CD4-positive, CD25-positive, alpha-beta regulatory T cell (primary cell): ENCODE data around the gene ATG4A. TPM values are rescaled to one million over a fixed set of nuclear protein-coding genes. Genes with fewer than 3 reads are reported as not detected.
A peak's percentile ranks its signal among the peaks of the same experiment; 100 is the strongest.

Experiments used
- ATAC-seq, 2 donors: fragments of 150-1000 bp; cut with Tn5 transposase; one replicate each; pipeline ENCODE4 v1.10.0; 2021; ENCODE audit warnings: low read depth in 2 of 2, moderate number of reproducible peaks in 2 of 2, moderate library complexity in 1 of 2
- DNase-seq, 3 donors: peaks; one replicate each; pipeline versions ENCODE4 v3.0.0 to v3.0.0-alpha.2; 2012 to 2022; ENCODE audit warnings: mixed read lengths in 1 of 3
- H3K27ac ChIP-seq: one replicate; pipeline ENCODE4 v1.7.0; 2013; ENCODE audit warnings: mild to moderate bottlenecking, low read length; ENCODE audit not compliant: insufficient read depth, poor library complexity, severe bottlenecking
- H3K27me3 ChIP-seq: one replicate; pipeline ENCODE4 v1.7.0; 2013; ENCODE audit warnings: low read length; ENCODE audit not compliant: control insufficient read depth, insufficient read depth
- H3K36me3 ChIP-seq: one replicate; pipeline ENCODE4 v1.7.0; 2013; ENCODE audit warnings: mild to moderate bottlenecking, low read length, moderate library complexity; ENCODE audit not compliant: control insufficient read depth, insufficient read depth
- H3K4me1 ChIP-seq: 2 replicates; pipeline ENCODE4 v1.7.0; 2013; ENCODE audit warnings: mild to moderate bottlenecking, low read length; ENCODE audit not compliant: insufficient read depth, control insufficient read depth, poor library complexity, severe bottlenecking
- H3K4me3 ChIP-seq: one replicate; pipeline ENCODE4 v1.7.0; 2013; ENCODE audit warnings: low read depth, mild to moderate bottlenecking, low read length, moderate library complexity
- H3K9me3 ChIP-seq, 2 experiments: 1 replicate in 1 of 2; 2 replicates in 1 of 2; pipeline ENCODE4 v1.7.0; 2013; ENCODE audit warnings: low read length in 2 of 2, mild to moderate bottlenecking in 1 of 2, moderate library complexity in 1 of 2; ENCODE audit not compliant: control insufficient read depth in 2 of 2
- H3K27ac Mint-ChIP-seq, 3 donors: one replicate each; pipeline ENCODE4 v1.8.0; 2020 to 2022; ENCODE audit warnings: mild to moderate bottlenecking in 3 of 3, mixed read lengths in 3 of 3, moderate library complexity in 2 of 3
- H3K27me3 Mint-ChIP-seq: one replicate; pipeline ENCODE4 v1.8.0; 2022; ENCODE audit warnings: mild to moderate bottlenecking, mixed read lengths
- H3K36me3 Mint-ChIP-seq: one replicate; pipeline ENCODE4 v1.8.0; 2020; ENCODE audit warnings: mixed read lengths
- H3K4me1 Mint-ChIP-seq, 4 donors: one replicate each; pipeline ENCODE4 v1.8.0; 2020 to 2022; ENCODE audit warnings: mixed read lengths in 4 of 4, mild to moderate bottlenecking in 1 of 4
- H3K4me3 Mint-ChIP-seq, 4 donors: one replicate each; pipeline ENCODE4 v1.8.0; 2020 to 2022; ENCODE audit warnings: mild to moderate bottlenecking in 4 of 4, mixed read lengths in 4 of 4, moderate library complexity in 3 of 4
- H3K9me3 Mint-ChIP-seq, 7 donors: one replicate each; pipeline ENCODE4 v1.8.0; 2020 to 2022; ENCODE audit warnings: mixed read lengths in 7 of 7, mild to moderate bottlenecking in 3 of 7, moderate library complexity in 2 of 7
- polyA plus RNA-seq, 4 donors: library from polyadenylated mRNA; unstranded; fragments of 300-500 nt; fragmentation: Illumina TruSeq; gene quantifications; one replicate each; pipeline ENCODE4 v1.2.3, GENCODE V29; 2021
- total RNA-seq: library from RNA; stranded (reverse); gene quantifications from one replicate; pipeline ENCODE4 v1.2.3, GENCODE V29; 2022

The ATG4A gene
- 10.4 TPM for total RNA-seq
- polyA plus RNA-seq, result 10 to 100 TPM; 16.7 to 21.8 (median 18.6) TPM

GRCh38 chrX:108091264-108091877, at the start of gene ATG4A, which contains the start of gene PSMD10:
Gene ATG4A, plus strand, starts transcription at chrX:108091778. Its CDS starts 49 bp downstream, at chrX:108091827.
Gene PSMD10, minus strand, starts transcription at chrX:108091542. Its CDS starts 22 bp downstream, at chrX:108091520.
- Histone ChIP-seq H3K27me3 (no peaks in the 10 kb centered on the region), H3K9me3 (no peaks in the 10 kb centered on the region), H3K4me1 (peaks cover 17% of the 10 kb centered on the region), H3K27ac (peak within 1 kb of the TSS; percentile 86), H3K4me3 (peak within 1 kb of the TSS; percentile 76), H3K36me3 (peaks cover 13% of the 10 kb centered on the region)
- no peak within 1 kb of the TSS for H3K4me3 Mint-ChIP-seq
- no peaks in the 10 kb centered on the region for H3K9me3 Mint-ChIP-seq
- peak; percentile 87 to 96 (median 90) for DNase-seq
- no peak within 1 kb of the TSS for H3K27ac Mint-ChIP-seq
- H3K27me3 Mint-ChIP-seq, result no peaks in the 10 kb centered on the region
- no peaks in the 10 kb centered on the region for H3K36me3 Mint-ChIP-seq
- peaks cover 4 to 20% (median 6%) of the 10 kb centered on the region in 4 donors for H3K4me1 Mint-ChIP-seq
- ATAC-seq, result peak; percentile 98

GRCh38 chrX:108044554-108045256, 46.9 kb upstream of the ATG4A start, which contains the start of gene VSIG1:
Gene VSIG1, plus strand, starts transcription at chrX:108045065. Its CDS starts 66 bp downstream, at chrX:108045131.
- Histone ChIP-seq H3K36me3 (peaks cover 6% of the 10 kb centered on the region), H3K4me1 (no peaks in the 10 kb centered on the region), H3K27ac (no peak within 1 kb of the TSS), H3K27me3 (no peaks in the 10 kb centered on the region), H3K9me3 (no peaks in the 10 kb centered on the region), H3K4me3 (no peak within 1 kb of the TSS)
- Mint-ChIP-seq H3K27me3 (no peaks in the 10 kb centered on the region), H3K4me1 (peaks cover 0 to 15% (median 14%) of the 10 kb centered on the region in 4 donors), H3K27ac (peak within 1 kb of the TSS in 1 of 3 donors; percentile 91), H3K36me3 (peaks cover 7% of the 10 kb centered on the region), H3K9me3 (no peaks in the 10 kb centered on the region), H3K4me3 (no peak within 1 kb of the TSS)
- ATAC-seq (no peak), DNase-seq (no peak)

- peaks cover 2 to 24% (median 9%) of the 10 kb centered on the region in 4 donors for H3K4me1 Mint-ChIP-seq
- H3K27me3 Mint-ChIP-seq, result no peaks in the 10 kb centered on the region
- Histone ChIP-seq H3K27ac (no peak overlapping the region), H3K4me3 (no peak overlapping the region), H3K36me3 (no peaks in the 10 kb centered on the region), H3K27me3 (no peaks in the 10 kb centered on the region), H3K9me3 (no peaks in the 10 kb centered on the region), H3K4me1 (no peaks in the 10 kb centered on the region)
- DNase-seq (no peak), ATAC-seq (no peak)
- H3K27ac Mint-ChIP-seq, result peak overlapping the region in 1 of 3 donors; percentile 69
- H3K36me3 Mint-ChIP-seq, result peaks cover 2% of the 10 kb centered on the region
- no peaks in the 10 kb centered on the region for H3K9me3 Mint-ChIP-seq
- no peak overlapping the region for H3K4me3 Mint-ChIP-seq
Measured at GRCh38 chrX:108049649-108050048, 41.9 kb upstream of the ATG4A start.

GRCh38 chrX:108053218-108053617, 38.4 kb upstream of the ATG4A start:
- no peak for ATAC-seq
- peak overlapping the region in 1 of 3 donors; percentile 84 for H3K27ac Mint-ChIP-seq

GRCh38 chrX:108055546-108055945, 36.0 kb upstream of the ATG4A start:
- Mint-ChIP-seq H3K4me1 (peaks cover 0 to 16% (median 7%) of the 10 kb centered on the region in 4 donors), H3K9me3 (no peaks in the 10 kb centered on the region), H3K4me3 (no peak overlapping the region), H3K27ac (no peak overlapping the region), H3K27me3 (no peaks in the 10 kb centered on the region), H3K36me3 (no peaks in the 10 kb centered on the region)
- Histone ChIP-seq H3K36me3 (peaks cover 25% of the 10 kb centered on the region), H3K27me3 (no peaks in the 10 kb centered on the region), H3K27ac (no peak overlapping the region), H3K9me3 (no peaks in the 10 kb centered on the region), H3K4me3 (no peak overlapping the region), H3K4me1 (no peaks in the 10 kb centered on the region)
- no peak for ATAC-seq
- DNase-seq, result no peak

More at GRCh38 chrX:108053218-108053617, 38.4 kb upstream of the ATG4A start:
- DNase-seq, result no peak
- H3K4me1 ChIP-seq, result no peaks in the 10 kb centered on the region
- H3K4me3 Mint-ChIP-seq, result no peak overlapping the region
- no peaks in the 10 kb centered on the region for H3K9me3 Mint-ChIP-seq
- no peaks in the 10 kb centered on the region for H3K9me3 ChIP-seq
- H3K4me3 ChIP-seq, result no peak overlapping the region
- no peak overlapping the region for H3K27ac ChIP-seq
- H3K27me3 Mint-ChIP-seq, result no peaks in the 10 kb centered on the region
- H3K27me3 ChIP-seq, result no peaks in the 10 kb centered on the region
- no peaks in the 10 kb centered on the region for H3K36me3 Mint-ChIP-seq
- H3K36me3 ChIP-seq, result peaks cover 5% of the 10 kb centered on the region
- H3K4me1 Mint-ChIP-seq, result peaks cover 0 to 20% (median 7%) of the 10 kb centered on the region in 4 donors

GRCh38 chrX:108059801-108060200, 31.8 kb upstream of the ATG4A start:
- Histone ChIP-seq H3K4me3 (no peak overlapping the region), H3K9me3 (no peaks in the 10 kb centered on the region), H3K27me3 (no peaks in the 10 kb centered on the region), H3K27ac (no peak overlapping the region), H3K36me3 (peaks cover 42% of the 10 kb centered on the region), H3K4me1 (no peaks in the 10 kb centered on the region)
- Mint-ChIP-seq H3K36me3 (peaks cover 5% of the 10 kb centered on the region), H3K9me3 (no peaks in the 10 kb centered on the region), H3K27ac (no peak overlapping the region), H3K4me1 (peaks cover 0 to 6% (median 0%) of the 10 kb centered on the region in 4 donors), H3K4me3 (no peak overlapping the region), H3K27me3 (no peaks in the 10 kb centered on the region)
- no peak for ATAC-seq
- no peak for DNase-seq

GRCh38 chrX:108064001-108064400, 27.6 kb upstream of the ATG4A start:
- DNase-seq (no peak), ATAC-seq (no peak)
- Histone ChIP-seq H3K4me3 (no peak overlapping the region), H3K27ac (no peak overlapping the region), H3K36me3 (peaks cover 52% of the 10 kb centered on the region), H3K4me1 (no peaks in the 10 kb centered on the region), H3K9me3 (no peaks in the 10 kb centered on the region), H3K27me3 (no peaks in the 10 kb centered on the region)
- Mint-ChIP-seq H3K36me3 (peaks cover 8% of the 10 kb centered on the region), H3K27ac (no peak overlapping the region), H3K9me3 (no peaks in the 10 kb centered on the region), H3K27me3 (no peaks in the 10 kb centered on the region), H3K4me3 (no peak overlapping the region), H3K4me1 (peaks cover 0 to 2% (median 0%) of the 10 kb centered on the region in 4 donors)
